ENCODE results near the gene CTNNA3. TPM values are rescaled to one million over a fixed set of nuclear protein-coding genes. Genes with fewer than 3 reads are reported as not detected.

Gene CTNNA3
- total and polyA plus RNA-seq, 7 donors: 0.85 to 66.2 (median 28.1) TPM

DNA sequence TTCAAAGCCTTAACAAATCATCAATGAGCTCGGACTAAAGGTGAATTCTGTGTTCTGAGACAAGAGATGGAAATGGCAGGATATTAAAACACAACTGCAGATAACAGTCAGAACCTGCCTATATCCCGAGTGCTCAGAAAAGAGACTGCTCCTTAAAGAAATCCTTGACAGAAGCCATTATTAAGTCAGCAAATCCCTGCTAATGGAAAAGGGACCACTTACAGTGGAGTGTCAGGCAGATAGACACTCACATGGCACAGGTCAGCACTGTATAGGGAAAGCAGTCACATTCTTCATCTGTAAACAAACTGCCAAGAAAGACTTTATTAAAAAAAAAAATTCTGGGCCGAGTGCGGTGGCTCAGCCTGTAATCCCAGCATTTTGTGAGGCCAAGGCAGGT, 917.6 kb downstream of the CTNNA3 start:
- no peak overlapping the region for H3K4me3 ChIP-seq
- TF ChIP-seq, protein P1, sequence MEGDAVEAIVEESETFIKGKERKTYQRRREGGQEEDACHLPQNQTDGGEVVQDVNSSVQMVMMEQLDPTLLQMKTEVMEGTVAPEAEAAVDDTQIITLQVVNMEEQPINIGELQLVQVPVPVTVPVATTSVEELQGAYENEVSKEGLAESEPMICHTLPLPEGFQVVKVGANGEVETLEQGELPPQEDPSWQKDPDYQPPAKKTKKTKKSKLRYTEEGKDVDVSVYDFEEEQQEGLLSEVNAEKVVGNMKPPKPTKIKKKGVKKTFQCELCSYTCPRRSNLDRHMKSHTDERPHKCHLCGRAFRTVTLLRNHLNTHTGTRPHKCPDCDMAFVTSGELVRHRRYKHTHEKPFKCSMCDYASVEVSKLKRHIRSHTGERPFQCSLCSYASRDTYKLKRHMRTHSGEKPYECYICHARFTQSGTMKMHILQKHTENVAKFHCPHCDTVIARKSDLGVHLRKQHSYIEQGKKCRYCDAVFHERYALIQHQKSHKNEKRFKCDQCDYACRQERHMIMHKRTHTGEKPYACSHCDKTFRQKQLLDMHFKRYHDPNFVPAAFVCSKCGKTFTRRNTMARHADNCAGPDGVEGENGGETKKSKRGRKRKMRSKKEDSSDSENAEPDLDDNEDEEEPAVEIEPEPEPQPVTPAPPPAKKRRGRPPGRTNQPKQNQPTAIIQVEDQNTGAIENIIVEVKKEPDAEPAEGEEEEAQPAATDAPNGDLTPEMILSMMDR (IDR thresholded peaks at IDR 0.05): no peak
- H3K4me1 ChIP-seq: peaks cover 6% of the 10 kb centered on the region
- no peaks in the 10 kb centered on the region for H3K9me3 ChIP-seq
- ATAC-seq: no peak
- H3K36me3 ChIP-seq (ENCODE audit: insufficient read depth in 1 of 2, low read depth in 1 of 2): no peaks in the 10 kb centered on the region
- DNase-seq: no peak
- no peaks in the 10 kb centered on the region for H3K27me3 ChIP-seq (ENCODE audit: insufficient read depth in 3 of 3, low read length in 2 of 3)
- intact Hi-C loops (cut with DNase I): no loop called here
- WGBS, 3 donors: 72 to 86% (median 80%) methylated on average over 4 of the region's 4 CpGs
- H3K27ac ChIP-seq: no peak overlapping the region

DNA sequence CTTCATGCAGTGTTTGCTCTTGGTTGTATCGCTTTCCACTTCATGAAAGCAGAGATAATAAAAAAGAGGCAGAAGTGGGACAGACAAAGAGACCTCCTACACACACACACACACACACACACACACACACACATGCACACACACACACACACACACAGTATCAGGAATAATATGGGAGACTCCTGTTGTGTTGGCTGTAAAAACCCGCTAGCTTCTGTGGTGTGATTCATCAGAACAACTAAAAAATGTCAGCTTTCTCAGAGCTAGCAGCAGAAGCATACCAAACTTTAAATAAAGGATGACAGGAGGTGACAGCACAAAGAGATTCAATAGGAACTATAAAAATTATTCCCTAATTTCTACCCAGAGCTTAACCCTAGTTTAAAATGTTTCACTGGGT, 918.3 kb downstream of the CTNNA3 start:
- no peak for DNase-seq
- 95 to 100% (median 95%) methylated on average over 2 of the region's 2 CpGs for WGBS, 3 donors
- Histone ChIP-seq H3K9me3 (no peaks in the 10 kb centered on the region), H3K27ac (no peak overlapping the region), H3K4me3 (no peak overlapping the region), H3K4me1 (no peaks in the 10 kb centered on the region), H3K27me3 (ENCODE audit: insufficient read depth in 3 of 3, low read length in 2 of 3) (no peaks in the 10 kb centered on the region), H3K36me3 (ENCODE audit: insufficient read depth in 1 of 2, low read depth in 1 of 2) (no peaks in the 10 kb centered on the region)
- TF ChIP-seq, protein P1 (IDR thresholded peaks at IDR 0.05): no peak
- no peak for ATAC-seq
- intact Hi-C loops (cut with DNase I): no loop called here

DNA sequence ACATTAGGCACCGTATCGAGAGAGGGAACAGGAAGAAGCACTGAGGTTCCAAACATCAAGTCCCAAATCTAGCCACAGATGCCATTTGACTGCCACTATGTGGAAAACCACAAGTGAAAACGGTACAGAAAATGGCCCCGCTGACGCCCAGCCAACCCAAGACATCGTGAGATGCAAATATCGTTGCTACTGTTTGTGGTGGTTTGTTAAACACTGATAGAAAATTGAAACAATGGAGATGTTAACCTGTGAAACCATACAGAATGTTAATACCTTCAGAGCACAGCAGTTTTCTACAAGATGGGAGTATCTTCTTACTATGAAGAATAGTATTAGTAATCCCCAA, 922.5 kb downstream of the CTNNA3 start:
- intact Hi-C loops (cut with DNase I): no loop called here
- Histone ChIP-seq H3K36me3 (ENCODE audit: insufficient read depth in 1 of 2, low read depth in 1 of 2) (no peaks in the 10 kb centered on the region), H3K9me3 (no peaks in the 10 kb centered on the region), H3K27me3 (ENCODE audit: insufficient read depth in 3 of 3, low read length in 2 of 3) (no peaks in the 10 kb centered on the region), H3K4me1 (no peaks in the 10 kb centered on the region), H3K4me3 (no peak overlapping the region), H3K27ac (no peak overlapping the region)
- DNase-seq (no peak), ATAC-seq (no peak)
- WGBS, 3 donors: 90 to 91% (median 91%) methylated on average over 7 of the region's 7 CpGs
- TF ChIP-seq, protein P1 (IDR thresholded peaks at IDR 0.05): no peak

DNA sequence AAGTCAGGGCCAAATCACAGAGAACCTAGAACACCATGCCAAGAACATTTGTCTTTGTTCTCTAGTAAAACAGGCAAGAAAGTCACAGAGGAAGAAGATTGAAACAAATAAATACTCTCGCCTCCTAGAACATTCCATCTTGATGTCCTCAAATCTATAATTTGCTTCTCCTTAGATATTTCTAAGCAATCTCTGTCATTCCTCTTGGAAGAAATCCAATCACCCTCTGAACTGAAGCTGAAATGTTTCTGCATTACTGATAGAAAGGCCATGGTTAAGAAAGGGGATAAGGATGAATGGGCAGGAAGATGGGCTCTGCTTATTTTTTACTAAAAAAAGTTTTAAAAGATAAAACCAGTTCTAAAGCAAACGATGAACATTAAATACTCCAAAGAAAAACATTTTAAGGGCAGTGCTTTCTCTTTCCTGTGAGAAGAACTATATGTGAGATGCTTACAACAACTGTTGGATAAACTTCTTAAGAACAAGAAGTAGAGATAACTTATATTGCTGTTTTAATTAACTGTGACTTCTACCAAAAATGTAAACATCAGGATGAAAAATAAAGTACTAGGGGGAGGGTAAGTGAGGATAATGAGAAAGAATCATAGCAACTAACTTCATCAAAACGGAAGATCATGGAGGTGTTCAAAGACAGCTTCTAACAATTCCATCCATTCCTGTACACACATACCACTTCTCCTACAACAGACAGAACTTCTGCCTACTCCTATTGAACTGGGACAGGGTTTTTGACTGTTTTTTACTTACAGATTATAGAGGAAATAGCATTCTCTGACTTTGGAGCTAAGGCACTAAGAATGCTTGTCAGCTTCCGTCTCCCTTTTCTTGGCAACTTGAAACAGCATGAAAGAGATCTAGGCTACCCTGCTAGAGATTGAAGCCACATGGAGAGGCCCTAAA, 923.2 kb downstream of the CTNNA3 start:
- H3K27me3 ChIP-seq (ENCODE audit: insufficient read depth in 3 of 3, low read length in 2 of 3): no peaks in the 10 kb centered on the region
- H3K27ac ChIP-seq: no peak overlapping the region
- intact Hi-C loops (cut with DNase I): no loop called here
- H3K9me3 ChIP-seq: no peaks in the 10 kb centered on the region
- H3K4me1 ChIP-seq: no peaks in the 10 kb centered on the region
- no peaks in the 10 kb centered on the region for H3K36me3 ChIP-seq (ENCODE audit: insufficient read depth in 1 of 2, low read depth in 1 of 2)
- WGBS, 3 donors: 82 to 92% (median 85%) methylated on average over 4 of the region's 4 CpGs
- TF ChIP-seq, protein P1 (IDR thresholded peaks at IDR 0.05): no peak
- no peak for DNase-seq
- H3K4me3 ChIP-seq: no peak overlapping the region
- ATAC-seq: no peak

Data from psoas muscle (tissue), 8 donors.